HCT116 (cell line): ENCODE measurements around the gene NTHL1. TPM values are rescaled to one million over a fixed set of nuclear protein-coding genes. Genes with fewer than 3 reads are reported as not detected.

Source experiments
- ATAC-seq: fragments of 200-7000 bp; cut with Tn5 transposase; 2 replicates; pipeline ENCODE4 v1.9.1; 2020; ENCODE audit warnings: mild to moderate bottlenecking, moderate library complexity
- BruUV-seq: library from RNA; stranded (reverse); fragments of 400-500 nt; replicated peaks from 2 replicates; lab custom pipeline; 2021; lab: Mats Ljungman, UMichigan
- CTCF ChIA-PET: fragments of 300-600 bp; sonication (Branson Sonifier 250); formaldehyde crosslinking; loops from one replicate; lab custom pipeline; 2021; ENCODE audit warnings: antibody characterized with exemption; lab: Charles Lee
- POLR2A ChIA-PET: fragments of 300-600, 350-600 bp; sonication (Branson Sonifier 250); formaldehyde crosslinking; loops from one replicate; lab custom pipeline; 2021; ENCODE audit warnings: antibody characterized with exemption; lab: Charles Lee
- RAD21 ChIA-PET, 2 experiments: fragments of 300-600 bp; sonication (Branson Sonifier 250); formaldehyde crosslinking; loops; one replicate each; lab custom pipeline; 2023; ENCODE audit warnings: low total read pairs in 2 of 2; ENCODE audit not compliant: uncharacterized antibody in 2 of 2, unreplicated experiment in 2 of 2, low non-redundant PET in 1 of 2; lab: Charles Lee
- DNase-seq: peaks from one replicate; pipeline ENCODE4 v3.0.0-alpha.2; 2010; ENCODE audit warnings: low read depth, low spot score
- H2AFZ ChIP-seq: fragments of 200-600 bp; shearing (Covaris generic), sonication (generic); 2 replicates; pipeline ENCODE4 v1.6.1; 2017; ENCODE audit warnings: low read depth, mixed run types, mixed read lengths, antibody characterized with exemption, low read length; ENCODE audit not compliant: poor library complexity, severe bottlenecking
- H3K27ac ChIP-seq: 2 replicates; pipeline ENCODE4 v1.5.1; 2012; ENCODE audit warnings: low read depth, low read length
- H3K27me3 ChIP-seq: fragments of 200-600 bp; sonication (generic); 2 replicates; pipeline ENCODE4 v1.6.1; 2016; ENCODE audit warnings: mixed run types, low read length, mixed read lengths; ENCODE audit not compliant: insufficient read depth
- H3K36me3 ChIP-seq, 2 experiments: fragments of 200-500 bp in 1 of 2; fragments of 200-600 bp in 1 of 2; sonication (Bioruptor generic) in 1 of 2; sonication (generic) in 1 of 2; 2 replicates each; pipeline versions ENCODE4 v1.5.1 to v1.6.1; 2014 to 2016; ENCODE audit warnings: low read length in 2 of 2, inconsistent platforms in 1 of 2, mixed read lengths in 1 of 2, mixed run types in 1 of 2; ENCODE audit not compliant: insufficient read depth in 2 of 2, control insufficient read depth in 1 of 2
- H3K4me1 ChIP-seq, 2 experiments: fragments of 200-600 bp in 1 of 2; sonication (generic) in 1 of 2; 2 replicates each; pipeline versions ENCODE4 v1.5.1 to v1.6.1; 2012 to 2017; ENCODE audit warnings: low read length in 2 of 2, inconsistent platforms in 1 of 2, mild to moderate bottlenecking in 1 of 2, mixed read lengths in 1 of 2, mixed run types in 1 of 2, moderate library complexity in 1 of 2; ENCODE audit not compliant: insufficient read depth in 2 of 2, control insufficient read depth in 1 of 2
- H3K4me2 ChIP-seq: fragments of 200-600 bp; sonication (generic); 2 replicates; pipeline ENCODE4 v1.6.1; 2017; ENCODE audit warnings: mixed run types, low read length, mixed read lengths
- H3K4me3 ChIP-seq, 2 experiments: fragments of 200-600 bp in 1 of 2; sonication (generic) in 1 of 2; replicated peaks in 1 of 2; 2 replicates each; pipeline ENCODE4 v1.5.1; 2011 to 2016; ENCODE audit warnings: low read length in 2 of 2, control low read depth in 1 of 2, low read depth in 1 of 2, mild to moderate bottlenecking in 1 of 2, mixed read lengths in 1 of 2, mixed run types in 1 of 2
- H3K79me2 ChIP-seq: fragments of 200-600 bp; sonication (generic); 2 replicates; pipeline ENCODE4 v1.6.1; 2017; ENCODE audit warnings: mild to moderate bottlenecking, mixed run types, low read length, moderate library complexity, mixed read lengths; ENCODE audit not compliant: insufficient read depth
- H3K9ac ChIP-seq: fragments of 200-600 bp; sonication (generic); 2 replicates; pipeline ENCODE4 v1.6.1; 2016; ENCODE audit warnings: low read length, mixed read lengths
- H3K9me2 ChIP-seq: fragments of 200-600 bp; sonication (generic), shearing (Covaris generic); 2 replicates; pipeline ENCODE4 v1.6.1; 2017; ENCODE audit warnings: mixed run types, mild to moderate bottlenecking, moderate library complexity; ENCODE audit not compliant: insufficient read depth
- H3K9me3 ChIP-seq, 2 experiments: fragments of 200-500 bp in 1 of 2; fragments of 200-600 bp in 1 of 2; sonication (Bioruptor generic) in 1 of 2; sonication (generic) in 1 of 2; 2 replicates each; pipeline ENCODE4 v1.6.1; 2014 to 2017; ENCODE audit warnings: low read length in 2 of 2, mixed read lengths in 2 of 2, inconsistent platforms in 1 of 2, low read depth in 1 of 2, mild to moderate bottlenecking in 1 of 2, mixed run types in 1 of 2, moderate library complexity in 1 of 2; ENCODE audit not compliant: control insufficient read depth in 1 of 2, insufficient read depth in 1 of 2
- H4K20me1 ChIP-seq: fragments of 200-600 bp; sonication (generic), shearing (Covaris generic); 2 replicates; pipeline ENCODE4 v1.6.1; 2017; ENCODE audit warnings: mixed run types, mild to moderate bottlenecking, moderate library complexity; ENCODE audit not compliant: insufficient read depth
- CBX3 ChIP-seq: IDR thresholded peaks from 2 replicates; pipeline ENCODE4 v1.6.1; 2012; ENCODE audit warnings: low read depth
- CEBPB ChIP-seq: IDR thresholded peaks from 2 replicates; pipeline ENCODE4 v1.6.1; 2012; ENCODE audit warnings: low read depth
- EGR1 ChIP-seq: IDR thresholded peaks from 2 replicates; pipeline ENCODE4 v1.6.1; 2012; ENCODE audit warnings: low read depth
- ELF1 ChIP-seq: IDR thresholded peaks from 2 replicates; pipeline ENCODE4 v1.6.1; 2012; ENCODE audit warnings: low read depth, borderline replicate concordance
- FOSL1 ChIP-seq: IDR thresholded peaks from 2 replicates; pipeline ENCODE4 v1.6.1; 2012; ENCODE audit warnings: low read depth
- POLR2AphosphoS5 ChIP-seq: IDR thresholded peaks from 2 replicates; pipeline ENCODE4 v1.6.1; 2011; ENCODE audit warnings: mild to moderate bottlenecking, low read depth, low read length, moderate library complexity
- RAD21 ChIP-seq: IDR thresholded peaks from 2 replicates; pipeline ENCODE4 v1.6.1; 2012; ENCODE audit warnings: low read depth, mild to moderate bottlenecking
- SRF ChIP-seq: IDR thresholded peaks from 2 replicates; pipeline ENCODE4 v1.6.1; 2012; ENCODE audit warnings: low read depth
- ZFX ChIP-seq: fragments of 450-650 bp; IDR thresholded peaks from 2 replicates; pipeline ENCODE4 v1.6.1; 2017
- ZNF274 ChIP-seq: fragments of 200-500 bp; sonication (Bioruptor generic); IDR thresholded peaks from 2 replicates; pipeline ENCODE4 v1.6.1; 2014; ENCODE audit warnings: mild to moderate bottlenecking, low read depth, low read length, inconsistent platforms
- intact Hi-C: fragments of 100-400 bp; cut with micrococcal nuclease; formaldehyde crosslinking; loops from 2 replicates; pipeline ENCODE4 v1.10.0; 2022
- total RNA-seq: library from RNA; stranded (reverse); gene quantifications from one replicate; pipeline ENCODE4 v1.2.1, GENCODE V29; 2021; ENCODE audit not compliant: unreplicated experiment
- TF ChIP-seq, protein P1 (sequence below): IDR thresholded peaks from 2 replicates; pipeline ENCODE4 v1.6.1; 2012
- TF ChIP-seq, protein P2 (sequence below), 3 experiments: fragments of 200-600 bp in 1 of 3; sonication (generic) in 1 of 3; IDR thresholded peaks in 2 of 3; conservative IDR thresholded peaks in 1 of 3; 2 replicates each; pipeline ENCODE4 v1.5.1; 2012 to 2017; ENCODE audit warnings: low read depth in 2 of 3, low read length in 2 of 3, antibody characterized with exemption in 1 of 3, borderline replicate concordance in 1 of 3, control low read depth in 1 of 3, mild to moderate bottlenecking in 1 of 3, mixed read lengths in 1 of 3, mixed run types in 1 of 3, moderate library complexity in 1 of 3; ENCODE audit not compliant: insufficient read depth in 1 of 3
- TF ChIP-seq, protein P3 (sequence below): IDR thresholded peaks from 2 replicates; pipeline ENCODE4 v1.6.1; 2012; ENCODE audit warnings: low read depth
- TF ChIP-seq, protein P4 (sequence below): IDR thresholded peaks from 2 replicates; pipeline ENCODE4 v1.6.1; 2011; ENCODE audit warnings: mild to moderate bottlenecking, low read length, moderate library complexity; ENCODE audit not compliant: insufficient replicate concordance; ENCODE audit errors: extremely low read depth
- TF ChIP-seq, protein P5 (sequence below): IDR thresholded peaks from 2 replicates; pipeline ENCODE4 v1.6.1; 2012

The NTHL1 gene
- total RNA-seq, 1 experiment from 2014 or later = 40.1 TPM

DNA sequence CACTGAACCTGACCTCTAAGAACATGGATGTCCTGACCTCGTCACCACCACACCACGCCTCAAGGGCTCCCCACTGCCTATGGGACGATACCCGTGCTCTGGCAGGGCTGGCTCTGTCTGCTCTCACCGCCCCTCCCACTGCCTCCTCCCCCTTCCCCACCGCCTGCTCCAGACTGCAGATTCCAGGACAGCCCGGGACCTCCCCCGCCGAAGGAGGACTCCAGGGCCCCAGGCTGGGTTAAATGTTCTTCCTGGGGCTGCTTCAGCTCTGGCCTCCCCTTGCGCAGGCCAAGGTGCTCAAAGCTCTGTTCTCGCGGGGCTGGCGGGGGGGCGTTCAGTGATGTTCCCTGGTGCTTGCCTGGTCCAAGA lies 24.9 kb downstream of the NTHL1 start:
- no peaks in the 10 kb centered on the region for H4K20me1 ChIP-seq
- peak overlapping the region; percentile 25 to 50 for H3K4me3 ChIP-seq
- peaks cover 21% of the 10 kb centered on the region; the same call in 1 of the 2 replicates for H3K79me2 ChIP-seq
- H3K4me1 ChIP-seq = peaks cover 38 to 61% of the 10 kb centered on the region in 2 experiments
- BruUV-seq = no TSS peak
- no peaks in the 10 kb centered on the region for H3K9me3 ChIP-seq
- no peaks in the 10 kb centered on the region for H3K36me3 ChIP-seq
- intact Hi-C loops = loop anchor here (1.0 to 10.0 kb wide), 3 partner anchors 68 to 232 kb away; partner anchors contain the start of gene ECI1
- ATAC-seq = peak; percentile 53
- H3K27ac ChIP-seq = peak overlapping the region; percentile 88
- TF ChIP-seq POLR2AphosphoS5 (no peak), ELF1 (no peak), ZFX (no peak), CBX3 (no peak), RAD21 (no peak), CEBPB (no peak), ZNF274 (no peak), SRF (no peak), EGR1 (no peak), FOSL1 (no peak)
- TF ChIP-seq, protein P1, sequence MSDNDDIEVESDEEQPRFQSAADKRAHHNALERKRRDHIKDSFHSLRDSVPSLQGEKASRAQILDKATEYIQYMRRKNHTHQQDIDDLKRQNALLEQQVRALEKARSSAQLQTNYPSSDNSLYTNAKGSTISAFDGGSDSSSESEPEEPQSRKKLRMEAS = no peak
- TF ChIP-seq, protein P2, sequence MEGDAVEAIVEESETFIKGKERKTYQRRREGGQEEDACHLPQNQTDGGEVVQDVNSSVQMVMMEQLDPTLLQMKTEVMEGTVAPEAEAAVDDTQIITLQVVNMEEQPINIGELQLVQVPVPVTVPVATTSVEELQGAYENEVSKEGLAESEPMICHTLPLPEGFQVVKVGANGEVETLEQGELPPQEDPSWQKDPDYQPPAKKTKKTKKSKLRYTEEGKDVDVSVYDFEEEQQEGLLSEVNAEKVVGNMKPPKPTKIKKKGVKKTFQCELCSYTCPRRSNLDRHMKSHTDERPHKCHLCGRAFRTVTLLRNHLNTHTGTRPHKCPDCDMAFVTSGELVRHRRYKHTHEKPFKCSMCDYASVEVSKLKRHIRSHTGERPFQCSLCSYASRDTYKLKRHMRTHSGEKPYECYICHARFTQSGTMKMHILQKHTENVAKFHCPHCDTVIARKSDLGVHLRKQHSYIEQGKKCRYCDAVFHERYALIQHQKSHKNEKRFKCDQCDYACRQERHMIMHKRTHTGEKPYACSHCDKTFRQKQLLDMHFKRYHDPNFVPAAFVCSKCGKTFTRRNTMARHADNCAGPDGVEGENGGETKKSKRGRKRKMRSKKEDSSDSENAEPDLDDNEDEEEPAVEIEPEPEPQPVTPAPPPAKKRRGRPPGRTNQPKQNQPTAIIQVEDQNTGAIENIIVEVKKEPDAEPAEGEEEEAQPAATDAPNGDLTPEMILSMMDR (IDR thresholded peaks at IDR 0.05 in 2 of 3, conservative IDR thresholded peaks at IDR 0.05 in 1 of 3; ENCODE audit: borderline replicate concordance in 1 of 3, insufficient read depth in 1 of 3, low read depth in 2 of 3, low read length in 2 of 3) = no peak
- TF ChIP-seq, protein P3, sequence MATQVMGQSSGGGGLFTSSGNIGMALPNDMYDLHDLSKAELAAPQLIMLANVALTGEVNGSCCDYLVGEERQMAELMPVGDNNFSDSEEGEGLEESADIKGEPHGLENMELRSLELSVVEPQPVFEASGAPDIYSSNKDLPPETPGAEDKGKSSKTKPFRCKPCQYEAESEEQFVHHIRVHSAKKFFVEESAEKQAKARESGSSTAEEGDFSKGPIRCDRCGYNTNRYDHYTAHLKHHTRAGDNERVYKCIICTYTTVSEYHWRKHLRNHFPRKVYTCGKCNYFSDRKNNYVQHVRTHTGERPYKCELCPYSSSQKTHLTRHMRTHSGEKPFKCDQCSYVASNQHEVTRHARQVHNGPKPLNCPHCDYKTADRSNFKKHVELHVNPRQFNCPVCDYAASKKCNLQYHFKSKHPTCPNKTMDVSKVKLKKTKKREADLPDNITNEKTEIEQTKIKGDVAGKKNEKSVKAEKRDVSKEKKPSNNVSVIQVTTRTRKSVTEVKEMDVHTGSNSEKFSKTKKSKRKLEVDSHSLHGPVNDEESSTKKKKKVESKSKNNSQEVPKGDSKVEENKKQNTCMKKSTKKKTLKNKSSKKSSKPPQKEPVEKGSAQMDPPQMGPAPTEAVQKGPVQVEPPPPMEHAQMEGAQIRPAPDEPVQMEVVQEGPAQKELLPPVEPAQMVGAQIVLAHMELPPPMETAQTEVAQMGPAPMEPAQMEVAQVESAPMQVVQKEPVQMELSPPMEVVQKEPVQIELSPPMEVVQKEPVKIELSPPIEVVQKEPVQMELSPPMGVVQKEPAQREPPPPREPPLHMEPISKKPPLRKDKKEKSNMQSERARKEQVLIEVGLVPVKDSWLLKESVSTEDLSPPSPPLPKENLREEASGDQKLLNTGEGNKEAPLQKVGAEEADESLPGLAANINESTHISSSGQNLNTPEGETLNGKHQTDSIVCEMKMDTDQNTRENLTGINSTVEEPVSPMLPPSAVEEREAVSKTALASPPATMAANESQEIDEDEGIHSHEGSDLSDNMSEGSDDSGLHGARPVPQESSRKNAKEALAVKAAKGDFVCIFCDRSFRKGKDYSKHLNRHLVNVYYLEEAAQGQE = no peak
- TF ChIP-seq, protein P4, sequence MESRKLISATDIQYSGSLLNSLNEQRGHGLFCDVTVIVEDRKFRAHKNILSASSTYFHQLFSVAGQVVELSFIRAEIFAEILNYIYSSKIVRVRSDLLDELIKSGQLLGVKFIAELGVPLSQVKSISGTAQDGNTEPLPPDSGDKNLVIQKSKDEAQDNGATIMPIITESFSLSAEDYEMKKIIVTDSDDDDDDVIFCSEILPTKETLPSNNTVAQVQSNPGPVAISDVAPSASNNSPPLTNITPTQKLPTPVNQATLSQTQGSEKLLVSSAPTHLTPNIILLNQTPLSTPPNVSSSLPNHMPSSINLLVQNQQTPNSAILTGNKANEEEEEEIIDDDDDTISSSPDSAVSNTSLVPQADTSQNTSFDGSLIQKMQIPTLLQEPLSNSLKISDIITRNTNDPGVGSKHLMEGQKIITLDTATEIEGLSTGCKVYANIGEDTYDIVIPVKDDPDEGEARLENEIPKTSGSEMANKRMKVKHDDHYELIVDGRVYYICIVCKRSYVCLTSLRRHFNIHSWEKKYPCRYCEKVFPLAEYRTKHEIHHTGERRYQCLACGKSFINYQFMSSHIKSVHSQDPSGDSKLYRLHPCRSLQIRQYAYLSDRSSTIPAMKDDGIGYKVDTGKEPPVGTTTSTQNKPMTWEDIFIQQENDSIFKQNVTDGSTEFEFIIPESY = no peak
- TF ChIP-seq, protein P5, sequence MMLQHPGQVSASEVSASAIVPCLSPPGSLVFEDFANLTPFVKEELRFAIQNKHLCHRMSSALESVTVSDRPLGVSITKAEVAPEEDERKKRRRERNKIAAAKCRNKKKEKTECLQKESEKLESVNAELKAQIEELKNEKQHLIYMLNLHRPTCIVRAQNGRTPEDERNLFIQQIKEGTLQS = no peak
- TF ChIP-seq, all 23 proteins: peak for 0
- no peak for DNase-seq
- Histone ChIP-seq H3K9ac (peak overlapping the region; percentile 46), H3K27me3 (no peaks in the 10 kb centered on the region), H3K9me2 (no peaks in the 10 kb centered on the region), H3K4me2 (peak overlapping the region; percentile 69), H2AFZ (no peak overlapping the region)
- POLR2A ChIA-PET = interaction anchor here (0.8 to 1.2 kb wide), 7 partner anchors 12 to 1074 kb away, joined by 3 to 8 read pairs (median 4); partner anchors contain the start of genes PKD1, RPS2 and TRAF7
- CTCF ChIA-PET = interaction anchor here (0.6 to 2.4 kb wide), 11 partner anchors 10 to 133 kb away, joined by 3 to 13 read pairs (median 5); partner anchors contain the start of genes NTHL1, RAB26, TRAF7 and TSC2
- RAD21 ChIA-PET = interaction anchor here (0.6 to 2.1 kb wide), 4 partner anchors 67 to 125 kb away, joined by 3 to 12 read pairs (median 5); partner anchors contain the start of gene PKD1 (in 1 of the 2)
